Measurements from ENCODE around the gene SNHG17. TPM values are rescaled to one million over a fixed set of nuclear protein-coding genes. Genes with fewer than 3 reads are reported as not detected.
A peak's percentile ranks its signal among the peaks of the same experiment; 100 is the strongest.
"Not testable (repeated sequence)": the region's sequence is repeated elsewhere in the genome, so short reads cannot be mapped to it uniquely, and the experiment has no call there.

The SNHG17 gene
- total RNA-seq, 4 donors from 2014 or later, result 17.9 to 37.7 (median 28.0) TPM

- Histone ChIP-seq H3K9me3 (no peaks in the 10 kb centered on the region), H3K36me3 (peaks cover 0 to 35% (median 0%) of the 10 kb centered on the region in 3 donors), H3K27me3 (no peaks in the 10 kb centered on the region), H3K4me1 (peaks cover 10 to 21% (median 17%) of the 10 kb centered on the region in 3 donors), H3K27ac (peak overlapping the region; percentile 87 to 93 (median 92)), H3K4me3 (peak overlapping the region; percentile 69 to 91 (median 84))
- TF ChIP-seq POLR2A (IDR thresholded peaks at IDR 0.05) (no peak), CTCF (IDR thresholded peaks at IDR 0.05) (no peak)
- intact Hi-C loops (cut with DNase I), result no loop called here
- 34 to 35% methylated on average over 9 to 11 of the region's 12 CpGs for WGBS, 2 donors
- no peak for DNase-seq
These were observed 12.1 kb upstream of the SNHG17 start for GRCh38 chr20:38447251-38447661.

- Histone ChIP-seq H3K4me3 (peak overlapping the region; percentile 69 to 91 (median 84)), H3K27ac (peak overlapping the region; percentile 87 to 93 (median 92)), H3K4me1 (peaks cover 10 to 21% (median 17%) of the 10 kb centered on the region in 3 donors), H3K36me3 (peaks cover 0 to 35% (median 0%) of the 10 kb centered on the region in 3 donors), H3K27me3 (no peaks in the 10 kb centered on the region), H3K9me3 (no peaks in the 10 kb centered on the region)
- DNase-seq, result peak; percentile 44
- TF ChIP-seq CTCF (IDR thresholded peaks at IDR 0.05) (peak; percentile 90 to 99 (median 98)), POLR2A (IDR thresholded peaks at IDR 0.05) (peak in 3 of 4 donors; percentile 49 to 78 (median 75))
- intact Hi-C loops (cut with DNase I), result no loop called here
- 2 to 5% methylated on average over 12 to 18 of the region's 56 CpGs for WGBS, 2 donors
These were observed 11.5 kb upstream of the SNHG17 start for GRCh38 chr20:38446441-38447209.

- WGBS, 2 donors, result 66% methylated on average over 5 to 6 of the region's 6 CpGs
- DNase-seq, result no peak
- Histone ChIP-seq H3K27me3 (no peaks in the 10 kb centered on the region), H3K4me1 (peaks cover 10 to 21% (median 17%) of the 10 kb centered on the region in 3 donors), H3K4me3 (peak overlapping the region in 3 of 4 donors; percentile 69 to 91 (median 81)), H3K9me3 (no peaks in the 10 kb centered on the region), H3K27ac (peak overlapping the region in 3 of 4 donors; percentile 92 to 93 (median 92)), H3K36me3 (peaks cover 0 to 28% (median 0%) of the 10 kb centered on the region in 3 donors)
- TF ChIP-seq POLR2A (IDR thresholded peaks at IDR 0.05), result no peak
- no peak for TF ChIP-seq CTCF (IDR thresholded peaks at IDR 0.05)
- intact Hi-C loops (cut with DNase I), result no loop called here
These were observed 10.8 kb upstream of the SNHG17 start for GRCh38 chr20:38445901-38446425.

GRCh38 chr20:38445381-38445796 lies 10.3 kb upstream of the SNHG17 start:
- no peak for DNase-seq
- H3K27me3 ChIP-seq, result no peaks in the 10 kb centered on the region
- peaks cover 0 to 23% (median 0%) of the 10 kb centered on the region in 3 donors for H3K36me3 ChIP-seq
- H3K4me1 ChIP-seq, result peaks cover 10 to 21% (median 17%) of the 10 kb centered on the region in 3 donors
- no peak overlapping the region for H3K4me3 ChIP-seq
- TF ChIP-seq POLR2A (IDR thresholded peaks at IDR 0.05) (no peak), CTCF (IDR thresholded peaks at IDR 0.05) (no peak)
- WGBS, 2 donors, result 74 to 75% methylated on average over 3 of the region's 3 CpGs
- H3K27ac ChIP-seq, result no peak overlapping the region
- H3K9me3 ChIP-seq, result no peaks in the 10 kb centered on the region
- intact Hi-C loops (cut with DNase I), result no loop called here

GRCh38 chr20:38441916-38442315 lies 6.8 kb upstream of the SNHG17 start:
- WGBS, 2 donors, result 61 to 75% methylated on average over 9 of the region's 9 CpGs
- TF ChIP-seq CTCF (IDR thresholded peaks at IDR 0.05), result no peak
- TF ChIP-seq POLR2A (IDR thresholded peaks at IDR 0.05), result no peak
- no peaks in the 10 kb centered on the region for H3K36me3 ChIP-seq
- no peaks in the 10 kb centered on the region for H3K9me3 ChIP-seq
- peaks cover 0 to 2% (median 1%) of the 10 kb centered on the region in 3 donors for H3K4me1 ChIP-seq
- H3K27me3 ChIP-seq, result no peaks in the 10 kb centered on the region
- H3K4me3 ChIP-seq, result no peak overlapping the region
- H3K27ac ChIP-seq, result no peak overlapping the region
- DNase-seq, result no peak
- intact Hi-C loops (cut with DNase I), result no loop called here

- H3K36me3 ChIP-seq; intact Hi-C loops (cut with DNase I); H3K4me1 ChIP-seq; H3K9me3 ChIP-seq; H3K27ac ChIP-seq; H3K4me3 ChIP-seq; DNase-seq; H3K27me3 ChIP-seq: not testable (repeated sequence)
- WGBS, 2 donors, result 91 to 95% methylated on average over 8 of the region's 8 CpGs
These were observed 6.0 kb upstream of the SNHG17 start for GRCh38 chr20:38441110-38441509.

Data from esophagus squamous epithelium (tissue), 5 donors.